SK-N-SH (cell line): ENCODE measurements around the gene GNAT2. TPM values are rescaled to one million over a fixed set of nuclear protein-coding genes. Genes with fewer than 3 reads are reported as not detected.
A peak's percentile ranks its signal among the peaks of the same experiment; 100 is the strongest.

Experiments
- CTCF ChIA-PET: fragments of 300-600, 350-600 bp; formaldehyde crosslinking; extraction: SDS; loops from one replicate; lab custom pipeline; 2021; lab: Yijun Ruan, JAX
- POLR2A ChIA-PET: fragments of 350-600 bp; sonication (Branson Sonifier 250); formaldehyde crosslinking; extraction: SDS; loops from one replicate; lab custom pipeline; 2020; ENCODE audit warnings: antibody characterized with exemption, inconsistent platforms; lab: Yijun Ruan, JAX
- DNase-seq: peaks from one replicate; pipeline ENCODE4 v3.0.0; 2012
- H2AFZ ChIP-seq: fragments of 200-600 bp; sonication (generic); 2 replicates; pipeline ENCODE4 v1.8.1; 2016; ENCODE audit warnings: antibody characterized with exemption, mild to moderate bottlenecking, low read depth
- H3F3A ChIP-seq: fragments of 200-600 bp; sonication (generic); replicated peaks from 2 replicates; pipeline ENCODE3; 2016; ENCODE audit warnings: antibody characterized with exemption, mild to moderate bottlenecking; ENCODE audit not compliant: insufficient read depth
- H3K27ac ChIP-seq, 2 experiments: fragments of 200-500 bp in 1 of 2; fragments of 200-600 bp in 1 of 2; sonication (Bioruptor generic) in 1 of 2; sonication (generic), shearing (Covaris generic) in 1 of 2; 2 replicates each; pipeline versions ENCODE4 v1.5.1 to v1.6.1; 2014 to 2016; ENCODE audit warnings: low read depth in 2 of 2, inconsistent platforms in 1 of 2, low read length in 1 of 2, mild to moderate bottlenecking in 1 of 2, mixed read lengths in 1 of 2
- H3K27me3 ChIP-seq: fragments of 200-600 bp; sonication (generic), shearing (Covaris generic); 2 replicates; pipeline ENCODE4 v1.6.1; 2016; ENCODE audit warnings: mixed run types; ENCODE audit not compliant: insufficient read depth
- H3K36me3 ChIP-seq, 2 experiments: fragments of 200-500 bp in 1 of 2; fragments of 200-600 bp in 1 of 2; sonication (Bioruptor generic) in 1 of 2; sonication (generic) in 1 of 2; replicated peaks in 1 of 2; 2 replicates each; pipeline versions ENCODE3 to v1.5.1; 2014 to 2016; ENCODE audit warnings: low read length in 1 of 2, mild to moderate bottlenecking in 1 of 2; ENCODE audit not compliant: insufficient read depth in 2 of 2, control insufficient read depth in 1 of 2
- H3K4me1 ChIP-seq, 2 experiments: fragments of 200-500 bp in 1 of 2; fragments of 200-600 bp in 1 of 2; sonication (Bioruptor generic) in 1 of 2; sonication (generic), shearing (Covaris generic) in 1 of 2; 2 replicates each; pipeline versions ENCODE4 v1.5.1 to v1.6.1; 2014 to 2016; ENCODE audit warnings: low read depth in 1 of 2, low read length in 1 of 2, mixed run types in 1 of 2; ENCODE audit not compliant: insufficient read depth in 2 of 2, control insufficient read depth in 1 of 2
- H3K4me2 ChIP-seq: fragments of 200-600 bp; sonication (generic), shearing (Covaris generic); 2 replicates; pipeline ENCODE4 v1.6.1; 2017; ENCODE audit warnings: mixed run types
- H3K4me3 ChIP-seq, 2 experiments: fragments of 200-500 bp in 1 of 2; fragments of 200-600 bp in 1 of 2; sonication (Bioruptor generic) in 1 of 2; sonication (generic), shearing (Covaris generic) in 1 of 2; 2 replicates each; pipeline versions ENCODE4 v1.5.1 to v1.8.1; 2014 to 2016; ENCODE audit warnings: low read depth in 2 of 2, inconsistent platforms in 1 of 2, low read length in 1 of 2, mild to moderate bottlenecking in 1 of 2, mixed read lengths in 1 of 2, moderate library complexity in 1 of 2
- H3K79me2 ChIP-seq: fragments of 200-600 bp; sonication (generic); 2 replicates; pipeline ENCODE4 v1.8.1; 2017; ENCODE audit warnings: mild to moderate bottlenecking; ENCODE audit not compliant: insufficient read depth
- H3K9ac ChIP-seq: fragments of 200-600 bp; sonication (generic); 2 replicates; pipeline ENCODE4 v1.6.1; 2017; ENCODE audit warnings: mixed run types
- H3K9me2 ChIP-seq: fragments of 200-600 bp; sonication (generic); 2 replicates; pipeline ENCODE4 v1.6.1; 2017; ENCODE audit warnings: mixed run types
- H3K9me3 ChIP-seq: fragments of 200-600 bp; sonication (generic); 2 replicates; pipeline ENCODE4 v1.6.1; 2017; ENCODE audit warnings: mixed run types, mild to moderate bottlenecking, moderate library complexity
- H4K20me1 ChIP-seq: fragments of 200-600 bp; sonication (generic); 2 replicates; pipeline ENCODE4 v1.6.1; 2017; ENCODE audit warnings: mild to moderate bottlenecking, mixed run types; ENCODE audit not compliant: insufficient read depth
- CTCF ChIP-seq: fragments of 200-600 bp; sonication (generic); IDR thresholded peaks from 2 replicates; pipeline ENCODE4 v1.6.1; 2017; ENCODE audit warnings: antibody characterized with exemption, mild to moderate bottlenecking, moderate library complexity
- FOSL2 ChIP-seq: IDR thresholded peaks from 2 replicates; pipeline ENCODE4 v1.4.0; 2012; ENCODE audit warnings: low read depth, mild to moderate bottlenecking, moderate library complexity, borderline replicate concordance
- GATA2 ChIP-seq: sonication (generic); formaldehyde crosslinking; IDR thresholded peaks from 2 replicates; pipeline ENCODE4 v1.5.0; 2020; ENCODE audit warnings: mild to moderate bottlenecking, missing genetic modification reagents
- MAX ChIP-seq: IDR thresholded peaks from 2 replicates; pipeline ENCODE4 v1.4.0; 2012; ENCODE audit warnings: low read depth
- NRF1 ChIP-seq: IDR thresholded peaks from 2 replicates; pipeline ENCODE4 v1.6.1; 2012; ENCODE audit warnings: low read depth, mild to moderate bottlenecking, low read length
- POLR2AphosphoS5 ChIP-seq: IDR thresholded peaks from 2 replicates; pipeline ENCODE4 v1.6.1; 2012; ENCODE audit warnings: low read depth, low read length
- RAD21 ChIP-seq: IDR thresholded peaks from 2 replicates; pipeline ENCODE4 v1.6.1; 2012; ENCODE audit warnings: mild to moderate bottlenecking, low read length
- RCOR1 ChIP-seq: fragments of 150-350 bp; IDR thresholded peaks from 2 replicates; pipeline ENCODE4 v1.6.1; 2017; ENCODE audit warnings: antibody characterized with exemption, low read length
- RXRA ChIP-seq: IDR thresholded peaks from 2 replicates; pipeline ENCODE4 v1.4.0; 2012; ENCODE audit warnings: low read depth, mild to moderate bottlenecking, borderline replicate concordance
- SIN3A ChIP-seq: IDR thresholded peaks from 2 replicates; pipeline ENCODE4 v1.6.1; 2012; ENCODE audit warnings: low read depth, mild to moderate bottlenecking, low read length, moderate library complexity, borderline replicate concordance
- SMC3 ChIP-seq: IDR thresholded peaks from 2 replicates; pipeline ENCODE4 v1.6.1; 2012; ENCODE audit warnings: low read depth, low read length, improper control_type of control experiment
- TAF1 ChIP-seq: IDR thresholded peaks from 2 replicates; pipeline ENCODE4 v1.6.1; 2012; ENCODE audit warnings: low read depth, mild to moderate bottlenecking, low read length, moderate library complexity, borderline replicate concordance
- TCF12 ChIP-seq: IDR thresholded peaks from 2 replicates; pipeline ENCODE4 v1.4.0; 2012
- USF2 ChIP-seq: fragments of 150-350 bp; IDR thresholded peaks from 2 replicates; pipeline ENCODE4 v1.6.1; 2017; ENCODE audit warnings: antibody characterized with exemption, low read length, low read depth, borderline replicate concordance
- YY1 ChIP-seq: IDR thresholded peaks from 2 replicates; pipeline ENCODE4 v1.4.0; 2012; ENCODE audit warnings: low read depth, mild to moderate bottlenecking
- WGBS: methylation state at CpG from one replicate; pipeline ENCODE4 v1.1.6; 2017; ENCODE audit warnings: low lambda C conversion rate; 5-methylcytosine and 5-hydroxymethylcytosine counted together
- polyA plus RNA-seq, 3 experiments: library from polyadenylated mRNA; depleted of rRNA; stranded (reverse); fragments of >200 nt; gene quantifications; 2 replicates each; pipeline ENCODE4 v1.2.3, GENCODE V29; 2012

The GNAT2 gene
- polyA plus RNA-seq, 1 of the 3 experiments (the other 2 are of a cell fraction) = 0.16 TPM

GRCh38 chr1:109626682-109627408, 7.4 kb upstream of the GNAT2 start:
- no peaks in the 10 kb centered on the region for H3K9me3 ChIP-seq
- H4K20me1 ChIP-seq = peaks cover 47% of the 10 kb centered on the region
- no peak overlapping the region for H3K27ac ChIP-seq
- no peak for DNase-seq
- H3K36me3 ChIP-seq = peaks cover 12 to 51% of the 10 kb centered on the region in 2 experiments
- H3F3A ChIP-seq = no peaks in the 10 kb centered on the region
- POLR2A ChIA-PET = no interaction called here
- TF ChIP-seq RCOR1 = no peak
- no peak for TF ChIP-seq RAD21
- no peak for TF ChIP-seq USF2
- no peak for TF ChIP-seq CTCF
- TF ChIP-seq NRF1 = no peak
- no peak for TF ChIP-seq SMC3
- no peak overlapping the region for H3K4me2 ChIP-seq
- no peak overlapping the region for H3K4me3 ChIP-seq
- peaks cover 33% of the 10 kb centered on the region for H3K79me2 ChIP-seq
- no peaks in the 10 kb centered on the region for H3K9me2 ChIP-seq
- H3K27me3 ChIP-seq = no peaks in the 10 kb centered on the region
- peaks cover 0 to 50% of the 10 kb centered on the region in 2 experiments; a peak in 1 of 4 replicates for H3K4me1 ChIP-seq
- no peak overlapping the region for H3K9ac ChIP-seq
- CTCF ChIA-PET = interaction anchor here (1.0 to 11.9 kb wide), 5 partner anchors 13 to 94 kb away, joined by 3 to 114 read pairs (median 5); partner anchors contain the start of gene GSTM4
- H2AFZ ChIP-seq = no peak overlapping the region
- 98% methylated on average over 8 of the region's 21 CpGs for WGBS

- H3K27me3 ChIP-seq = no peaks in the 10 kb centered on the region
- TF ChIP-seq RCOR1 (no peak), SMC3 (no peak), POLR2AphosphoS5 (no peak), CTCF (no peak), NRF1 (no peak), RXRA (no peak), GATA2 (CRISPR knock-in tag) (no peak), TCF12 (no peak), TAF1 (no peak), FOSL2 (no peak), YY1 (no peak), USF2 (no peak), MAX (no peak), SIN3A (no peak)
- CTCF ChIA-PET = interaction anchor here (1.2 to 11.9 kb wide), 4 partner anchors 14 to 80 kb away, joined by 3 to 114 read pairs (median 10); partner anchors contain the start of gene GSTM4
- DNase-seq = peak; percentile 17
- no peak overlapping the region; a peak in 1 of 4 replicates for H3K27ac ChIP-seq
- H3K9me2 ChIP-seq = no peaks in the 10 kb centered on the region
- no peak overlapping the region for H3K4me2 ChIP-seq
- peaks cover 43% of the 10 kb centered on the region for H3K79me2 ChIP-seq
- WGBS = 92% methylated on average over 21 of the region's 32 CpGs
- no peaks in the 10 kb centered on the region for H3F3A ChIP-seq
- POLR2A ChIA-PET = no interaction called here
- peaks cover 2 to 42% of the 10 kb centered on the region in 2 experiments for H3K36me3 ChIP-seq
- H3K9ac ChIP-seq = no peak overlapping the region
- H3K4me3 ChIP-seq = no peak overlapping the region
- H2AFZ ChIP-seq = no peak overlapping the region
- peaks cover 4 to 46% of the 10 kb centered on the region in 2 experiments; a peak in 1 of 4 replicates for H3K4me1 ChIP-seq
- peaks cover 55% of the 10 kb centered on the region for H4K20me1 ChIP-seq
- no peaks in the 10 kb centered on the region for H3K9me3 ChIP-seq
These were observed 6.5 kb upstream of the GNAT2 start for GRCh38 chr1:109625601-109626560.
